CD4-positive, CD25-positive, alpha-beta regulatory T cell (primary cell): ENCODE measurements around the gene MED23. TPM values are rescaled to one million over a fixed set of nuclear protein-coding genes. Genes with fewer than 3 reads are reported as not detected.

Source experiments
- ATAC-seq, 2 donors: fragments of 150-1000 bp; cut with Tn5 transposase; one replicate each; pipeline ENCODE4 v1.10.0; 2021; ENCODE audit warnings: low read depth in 2 of 2, moderate number of reproducible peaks in 2 of 2, moderate library complexity in 1 of 2
- DNase-seq, 3 donors: peaks; one replicate each; pipeline versions ENCODE4 v3.0.0 to v3.0.0-alpha.2; 2012 to 2022; ENCODE audit warnings: mixed read lengths in 1 of 3
- H3K27ac ChIP-seq: one replicate; pipeline ENCODE4 v1.7.0; 2013; ENCODE audit warnings: mild to moderate bottlenecking, low read length; ENCODE audit not compliant: insufficient read depth, poor library complexity, severe bottlenecking
- H3K27me3 ChIP-seq: one replicate; pipeline ENCODE4 v1.7.0; 2013; ENCODE audit warnings: low read length; ENCODE audit not compliant: control insufficient read depth, insufficient read depth
- H3K36me3 ChIP-seq: one replicate; pipeline ENCODE4 v1.7.0; 2013; ENCODE audit warnings: mild to moderate bottlenecking, low read length, moderate library complexity; ENCODE audit not compliant: control insufficient read depth, insufficient read depth
- H3K4me1 ChIP-seq: 2 replicates; pipeline ENCODE4 v1.7.0; 2013; ENCODE audit warnings: mild to moderate bottlenecking, low read length; ENCODE audit not compliant: insufficient read depth, control insufficient read depth, poor library complexity, severe bottlenecking
- H3K4me3 ChIP-seq: one replicate; pipeline ENCODE4 v1.7.0; 2013; ENCODE audit warnings: low read depth, mild to moderate bottlenecking, low read length, moderate library complexity
- H3K9me3 ChIP-seq, 2 experiments: 1 replicate in 1 of 2; 2 replicates in 1 of 2; pipeline ENCODE4 v1.7.0; 2013; ENCODE audit warnings: low read length in 2 of 2, mild to moderate bottlenecking in 1 of 2, moderate library complexity in 1 of 2; ENCODE audit not compliant: control insufficient read depth in 2 of 2
- H3K27ac Mint-ChIP-seq, 3 donors: one replicate each; pipeline ENCODE4 v1.8.0; 2020 to 2022; ENCODE audit warnings: mild to moderate bottlenecking in 3 of 3, mixed read lengths in 3 of 3, moderate library complexity in 2 of 3
- H3K27me3 Mint-ChIP-seq: one replicate; pipeline ENCODE4 v1.8.0; 2022; ENCODE audit warnings: mild to moderate bottlenecking, mixed read lengths
- H3K36me3 Mint-ChIP-seq: one replicate; pipeline ENCODE4 v1.8.0; 2020; ENCODE audit warnings: mixed read lengths
- H3K4me1 Mint-ChIP-seq, 4 donors: one replicate each; pipeline ENCODE4 v1.8.0; 2020 to 2022; ENCODE audit warnings: mixed read lengths in 4 of 4, mild to moderate bottlenecking in 1 of 4
- H3K4me3 Mint-ChIP-seq, 4 donors: one replicate each; pipeline ENCODE4 v1.8.0; 2020 to 2022; ENCODE audit warnings: mild to moderate bottlenecking in 4 of 4, mixed read lengths in 4 of 4, moderate library complexity in 3 of 4
- H3K9me3 Mint-ChIP-seq, 7 donors: one replicate each; pipeline ENCODE4 v1.8.0; 2020 to 2022; ENCODE audit warnings: mixed read lengths in 7 of 7, mild to moderate bottlenecking in 3 of 7, moderate library complexity in 2 of 7
- polyA plus RNA-seq, 4 donors: library from polyadenylated mRNA; unstranded; fragments of 300-500 nt; fragmentation: Illumina TruSeq; gene quantifications; one replicate each; pipeline ENCODE4 v1.2.3, GENCODE V29; 2021
- total RNA-seq: library from RNA; stranded (reverse); gene quantifications from one replicate; pipeline ENCODE4 v1.2.3, GENCODE V29; 2022

MED23 gene
- total and polyA plus RNA-seq, 5 donors from 2014 or later, result 9.9 to 60.6 (median 14.5) TPM

DNA sequence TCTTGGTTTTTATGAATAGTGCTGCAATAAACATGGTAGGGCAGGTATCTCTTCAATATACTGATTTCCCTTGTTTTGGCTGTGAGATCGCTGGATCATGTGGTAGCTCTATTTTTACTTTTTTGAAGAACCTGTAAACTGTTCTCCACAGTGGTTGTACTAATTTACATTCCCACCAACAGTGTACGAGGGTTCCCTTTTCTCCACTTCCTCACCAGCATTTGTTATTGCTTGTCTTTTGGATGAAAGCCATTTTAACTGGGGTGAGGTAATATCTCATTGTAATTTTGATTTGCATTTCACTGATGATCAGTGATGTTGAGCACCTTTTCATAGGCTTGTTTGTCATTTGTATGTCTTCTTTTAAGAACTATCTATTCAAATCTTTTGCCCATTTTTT is 63.0 kb downstream of the MED23 start:
- no peaks in the 10 kb centered on the region for H3K27me3 ChIP-seq
- H3K4me1 ChIP-seq, result no peaks in the 10 kb centered on the region
- Mint-ChIP-seq H3K9me3 (peaks cover 0 to 1% (median 0%) of the 10 kb centered on the region in 7 donors), H3K27ac (no peak overlapping the region), H3K4me1 (peaks cover 4 to 7% (median 5%) of the 10 kb centered on the region in 4 donors), H3K36me3 (peaks cover 8% of the 10 kb centered on the region), H3K4me3 (no peak overlapping the region), H3K27me3 (peaks cover 20% of the 10 kb centered on the region)
- no peak overlapping the region for H3K27ac ChIP-seq
- H3K4me3 ChIP-seq, result no peak overlapping the region
- no peaks in the 10 kb centered on the region for H3K36me3 ChIP-seq
- no peak for ATAC-seq
- no peak for DNase-seq
- no peaks in the 10 kb centered on the region for H3K9me3 ChIP-seq

- no peaks in the 10 kb centered on the region for H3K36me3 ChIP-seq
- no peaks in the 10 kb centered on the region for H3K4me1 ChIP-seq
- Mint-ChIP-seq H3K27me3 (peaks cover 21% of the 10 kb centered on the region), H3K4me3 (no peak overlapping the region), H3K4me1 (peaks cover 0 to under 1% (median 0%) of the 10 kb centered on the region in 4 donors), H3K27ac (no peak overlapping the region), H3K36me3 (peaks cover 4% of the 10 kb centered on the region), H3K9me3 (peaks cover 0 to 1% (median 0%) of the 10 kb centered on the region in 7 donors)
- no peak for ATAC-seq
- H3K27ac ChIP-seq, result no peak overlapping the region
- H3K27me3 ChIP-seq, result no peaks in the 10 kb centered on the region
- no peak overlapping the region for H3K4me3 ChIP-seq
- DNase-seq, result no peak
- no peaks in the 10 kb centered on the region for H3K9me3 ChIP-seq
Observed at GRCh38 chr6:131561925-131562707, 65.9 kb downstream of the MED23 start.

- no peak overlapping the region for H3K27ac ChIP-seq
- peaks cover 0 to 5% (median 0%) of the 10 kb centered on the region in 4 donors for H3K4me1 Mint-ChIP-seq
- no peaks in the 10 kb centered on the region for H3K27me3 ChIP-seq
- no peaks in the 10 kb centered on the region for H3K36me3 ChIP-seq
- ATAC-seq, result no peak
- no peaks in the 10 kb centered on the region for H3K9me3 ChIP-seq
- no peak for DNase-seq
- H3K27me3 Mint-ChIP-seq, result peaks cover 24% of the 10 kb centered on the region
- H3K4me1 ChIP-seq, result no peaks in the 10 kb centered on the region
- H3K36me3 Mint-ChIP-seq, result no peaks in the 10 kb centered on the region
- no peak overlapping the region for H3K4me3 Mint-ChIP-seq
- H3K9me3 Mint-ChIP-seq, result peaks cover 0 to 2% (median 0%) of the 10 kb centered on the region in 7 donors
- H3K4me3 ChIP-seq, result no peak overlapping the region
- no peak overlapping the region for H3K27ac Mint-ChIP-seq
Observed at GRCh38 chr6:131558922-131559321, 69.1 kb downstream of the MED23 start.

GRCh38 chr6:131555992-131556391 is 72.0 kb downstream of the MED23 start:
- Histone ChIP-seq H3K27ac (no peak overlapping the region), H3K4me3 (no peak overlapping the region), H3K36me3 (no peaks in the 10 kb centered on the region), H3K4me1 (no peaks in the 10 kb centered on the region), H3K27me3 (peaks cover 2% of the 10 kb centered on the region), H3K9me3 (no peaks in the 10 kb centered on the region)
- H3K9me3 Mint-ChIP-seq, result peaks cover 0 to 5% (median 0%) of the 10 kb centered on the region in 7 donors
- H3K27ac Mint-ChIP-seq, result no peak overlapping the region
- no peak overlapping the region for H3K4me3 Mint-ChIP-seq
- ATAC-seq, result no peak
- peaks cover 0 to 5% (median 0%) of the 10 kb centered on the region in 4 donors for H3K4me1 Mint-ChIP-seq
- no peak for DNase-seq
- H3K27me3 Mint-ChIP-seq, result peaks cover 22% of the 10 kb centered on the region
- no peaks in the 10 kb centered on the region for H3K36me3 Mint-ChIP-seq

DNA sequence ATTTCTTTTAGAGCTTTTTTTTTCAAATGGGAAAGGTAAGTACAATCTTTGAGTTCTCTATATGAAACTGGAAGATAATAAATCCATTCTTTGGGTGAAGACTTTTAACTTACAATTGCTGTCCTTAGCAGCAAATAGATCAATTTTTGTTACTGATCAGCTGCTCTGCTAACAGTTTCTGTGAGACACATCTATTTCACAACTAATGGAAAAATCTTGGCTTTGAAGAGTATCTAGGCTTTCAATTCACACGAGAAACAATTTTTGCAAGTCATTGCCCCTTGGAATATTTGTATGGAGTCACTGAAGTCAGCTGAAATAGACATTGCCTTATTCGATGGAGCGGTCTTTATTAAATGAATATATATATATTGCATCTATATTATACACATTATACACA is 75.5 kb downstream of the MED23 start:
- Histone ChIP-seq H3K27me3 (peaks cover 9% of the 10 kb centered on the region), H3K4me3 (no peak overlapping the region), H3K4me1 (no peaks in the 10 kb centered on the region), H3K36me3 (no peaks in the 10 kb centered on the region), H3K9me3 (no peaks in the 10 kb centered on the region), H3K27ac (no peak overlapping the region)
- Mint-ChIP-seq H3K27me3 (peaks cover 26% of the 10 kb centered on the region), H3K4me1 (peaks cover 0 to 5% (median 0%) of the 10 kb centered on the region in 4 donors), H3K4me3 (no peak overlapping the region), H3K9me3 (peaks cover 0 to 5% (median 0%) of the 10 kb centered on the region in 7 donors), H3K27ac (no peak overlapping the region), H3K36me3 (no peaks in the 10 kb centered on the region)
- ATAC-seq (no peak), DNase-seq (no peak)

DNA sequence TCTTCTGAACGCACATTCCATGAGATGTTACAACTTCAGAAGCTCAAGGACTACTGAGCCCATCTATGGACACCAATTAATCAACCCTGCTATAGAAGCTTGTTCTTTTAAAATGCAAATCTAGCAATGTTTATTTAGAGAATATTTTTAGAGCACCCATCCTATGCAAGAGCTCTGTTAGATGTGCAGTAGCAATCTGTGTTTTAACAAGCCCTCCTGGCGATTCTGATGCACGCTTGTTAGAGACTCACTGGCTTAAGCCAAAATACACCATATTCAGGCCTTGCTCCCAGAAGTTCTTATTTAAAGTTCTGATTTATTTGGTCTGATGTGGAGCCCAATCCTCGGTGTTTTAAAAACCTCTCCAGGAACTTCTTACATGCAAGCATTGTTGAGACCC is 76.1 kb downstream of the MED23 start:
- DNase-seq (no peak), ATAC-seq (no peak)
- H3K4me3 Mint-ChIP-seq, result no peak overlapping the region
- Histone ChIP-seq H3K4me1 (no peaks in the 10 kb centered on the region), H3K27ac (no peak overlapping the region), H3K36me3 (no peaks in the 10 kb centered on the region), H3K27me3 (peaks cover 9% of the 10 kb centered on the region), H3K4me3 (no peak overlapping the region), H3K9me3 (no peaks in the 10 kb centered on the region)
- no peak overlapping the region for H3K27ac Mint-ChIP-seq
- peaks cover 0 to 2% (median 0%) of the 10 kb centered on the region in 4 donors for H3K4me1 Mint-ChIP-seq
- peaks cover 27% of the 10 kb centered on the region for H3K27me3 Mint-ChIP-seq
- H3K36me3 Mint-ChIP-seq, result no peaks in the 10 kb centered on the region
- peaks cover 0 to 5% (median 0%) of the 10 kb centered on the region in 7 donors for H3K9me3 Mint-ChIP-seq

DNA sequence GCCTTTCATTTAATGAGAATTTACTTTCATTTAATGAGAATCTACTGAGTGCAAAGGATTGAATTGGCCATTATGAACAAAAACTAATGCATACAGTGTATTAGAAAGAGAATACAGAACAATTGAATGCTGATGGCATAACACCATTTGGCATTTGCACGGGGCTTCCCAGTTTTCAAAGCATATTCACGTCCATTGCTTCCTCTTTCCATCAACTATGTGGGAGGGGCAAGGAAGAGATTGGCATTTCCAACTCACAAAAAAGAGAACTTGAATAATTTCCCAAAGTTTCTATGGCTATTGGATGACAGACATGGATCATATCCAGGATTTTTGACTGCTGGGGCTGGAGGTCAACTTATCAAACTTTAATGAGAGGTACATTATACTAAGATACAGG is 78.2 kb downstream of the MED23 start:
- H3K36me3 Mint-ChIP-seq, result no peaks in the 10 kb centered on the region
- peaks cover 0 to 5% (median 0%) of the 10 kb centered on the region in 7 donors for H3K9me3 Mint-ChIP-seq
- DNase-seq (no peak), ATAC-seq (no peak)
- H3K4me1 Mint-ChIP-seq, result no peaks in the 10 kb centered on the region
- H3K4me1 ChIP-seq, result no peaks in the 10 kb centered on the region
- H3K27ac Mint-ChIP-seq, result no peak overlapping the region
- no peak overlapping the region for H3K4me3 ChIP-seq
- H3K36me3 ChIP-seq, result no peaks in the 10 kb centered on the region
- peaks cover 12% of the 10 kb centered on the region for H3K27me3 ChIP-seq
- no peak overlapping the region for H3K4me3 Mint-ChIP-seq
- H3K27me3 Mint-ChIP-seq, result peaks cover 20% of the 10 kb centered on the region
- no peaks in the 10 kb centered on the region for H3K9me3 ChIP-seq
- H3K27ac ChIP-seq, result no peak overlapping the region

DNA sequence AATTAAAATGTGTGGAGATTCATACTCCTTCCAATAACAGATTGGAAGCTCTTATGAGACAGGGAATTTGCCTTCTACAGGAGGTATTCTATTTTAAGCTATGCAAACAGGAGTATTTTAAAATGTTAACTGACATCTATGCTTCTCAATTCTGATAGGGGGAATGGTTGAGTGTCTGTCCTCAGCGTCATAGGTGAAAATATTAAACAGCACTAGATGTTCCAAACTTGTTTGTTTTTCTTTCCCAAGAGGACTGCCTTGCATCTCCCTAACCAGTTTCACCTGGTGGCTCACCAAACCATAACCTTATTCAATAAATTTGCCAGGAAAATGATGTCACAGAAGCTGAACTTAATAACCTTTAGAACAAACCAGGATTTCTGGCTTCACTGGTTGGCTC is 79.6 kb downstream of the MED23 start:
- no peaks in the 10 kb centered on the region for H3K9me3 ChIP-seq
- H3K27me3 ChIP-seq, result peaks cover 12% of the 10 kb centered on the region
- H3K27me3 Mint-ChIP-seq, result peaks cover 25% of the 10 kb centered on the region
- no peaks in the 10 kb centered on the region for H3K36me3 Mint-ChIP-seq
- no peaks in the 10 kb centered on the region for H3K4me1 ChIP-seq
- DNase-seq (no peak), ATAC-seq (no peak)
- H3K27ac ChIP-seq, result no peak overlapping the region
- H3K4me3 ChIP-seq, result no peak overlapping the region
- H3K27ac Mint-ChIP-seq, result no peak overlapping the region
- H3K4me1 Mint-ChIP-seq, result no peaks in the 10 kb centered on the region
- H3K9me3 Mint-ChIP-seq, result peaks cover 0 to 3% (median 0%) of the 10 kb centered on the region in 7 donors
- no peak overlapping the region for H3K4me3 Mint-ChIP-seq
- H3K36me3 ChIP-seq, result no peaks in the 10 kb centered on the region
